NT2/D1 (cell line): ENCODE data around the gene CLK1.

Source experiments
- DNase-seq: peaks from one replicate; pipeline ENCODE4 v3.0.0-alpha.2; 2011; ENCODE audit warnings: low read depth, low spot score
- H3K27me3 ChIP-seq: 2 replicates; pipeline ENCODE4 v1.6.0; 2011; ENCODE audit warnings: mild to moderate bottlenecking; ENCODE audit not compliant: insufficient read length, insufficient read depth
- H3K36me3 ChIP-seq: 2 replicates; pipeline ENCODE4 v1.6.1; 2011; ENCODE audit warnings: mild to moderate bottlenecking, low read length, mixed read lengths; ENCODE audit not compliant: insufficient read depth, insufficient read length
- H3K4me1 ChIP-seq: 2 replicates; pipeline ENCODE4 v1.5.1; 2011; ENCODE audit not compliant: insufficient read depth, insufficient read length
- H3K4me3 ChIP-seq: 2 replicates; pipeline ENCODE4 v1.5.1; 2011; ENCODE audit warnings: low read depth; ENCODE audit not compliant: insufficient read length
- H3K9ac ChIP-seq: 2 replicates; pipeline ENCODE4 v1.6.0; 2011; ENCODE audit warnings: low read depth; ENCODE audit not compliant: insufficient read length
- H3K9me3 ChIP-seq: 2 replicates; pipeline ENCODE4 v1.5.1; 2011; ENCODE audit warnings: mild to moderate bottlenecking, low read length; ENCODE audit not compliant: insufficient read depth
- SUZ12 ChIP-seq: IDR thresholded peaks from 2 replicates; pipeline ENCODE4 v1.6.1; 2011; ENCODE audit not compliant: insufficient read length, insufficient read depth; ENCODE audit errors: extremely low read depth
- YY1 ChIP-seq: IDR thresholded peaks from 2 replicates; pipeline ENCODE4 v1.6.1; 2011; ENCODE audit not compliant: insufficient read length, insufficient read depth
- ZNF274 ChIP-seq: IDR thresholded peaks from 2 replicates; pipeline ENCODE4 v1.6.1; 2011; ENCODE audit warnings: mild to moderate bottlenecking, low read depth, low read length

Gene CLK1

DNA sequence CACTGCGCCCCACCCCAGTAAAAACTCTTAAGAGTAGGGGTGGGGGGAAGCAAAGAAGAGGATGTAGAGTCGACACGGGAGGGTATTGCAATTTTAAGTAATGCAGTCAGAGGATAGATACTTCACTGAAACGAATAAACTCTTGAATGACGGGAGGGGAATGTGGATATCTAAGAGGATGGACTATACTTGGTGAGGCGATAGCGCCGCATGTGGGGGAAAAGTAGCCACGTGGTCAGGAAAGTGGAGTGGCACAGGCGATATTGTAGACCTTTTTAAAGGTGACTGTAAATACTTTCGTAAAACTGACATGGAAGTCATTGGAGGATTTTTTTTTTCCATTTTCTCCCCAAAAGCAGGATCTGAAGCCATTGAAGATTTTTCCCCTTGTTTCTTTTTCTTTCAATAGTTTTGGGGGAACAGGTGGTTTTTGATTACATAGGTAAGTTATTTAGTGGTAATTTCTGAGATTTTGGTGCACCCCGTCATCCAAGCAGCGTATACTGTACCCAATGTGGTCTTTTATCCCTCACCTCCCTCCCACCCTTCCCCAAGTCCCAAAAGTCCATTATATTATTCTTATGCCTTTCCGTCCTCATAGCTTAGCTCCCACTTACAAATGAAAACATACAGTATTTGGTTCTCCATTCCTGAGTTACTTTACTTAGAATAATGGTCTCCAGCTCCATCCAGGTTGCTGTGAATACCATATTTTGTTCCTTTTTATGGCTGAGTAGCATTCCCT is 13.8 kb downstream of the CLK1 start:
- Histone ChIP-seq H3K36me3 (peaks cover 46% of the 10 kb centered on the region), H3K4me1 (no peaks in the 10 kb centered on the region), H3K9ac (no peak overlapping the region), H3K4me3 (no peak overlapping the region), H3K27me3 (no peaks in the 10 kb centered on the region), H3K9me3 (no peaks in the 10 kb centered on the region)
- TF ChIP-seq ZNF274 (no peak), SUZ12 (no peak), YY1 (no peak)
- DNase-seq, result no peak

- H3K9me3 ChIP-seq, result no peaks in the 10 kb centered on the region
- H3K27me3 ChIP-seq, result no peaks in the 10 kb centered on the region
- H3K36me3 ChIP-seq, result peaks cover 19% of the 10 kb centered on the region
- no peak overlapping the region for H3K9ac ChIP-seq
- no peak overlapping the region for H3K4me3 ChIP-seq
- DNase-seq, result no peak
- no peak for TF ChIP-seq ZNF274
- no peak for TF ChIP-seq YY1
- no peaks in the 10 kb centered on the region for H3K4me1 ChIP-seq
Measured at GRCh38 chr2:200847939-200848338, 16.5 kb downstream of the CLK1 start.

DNA sequence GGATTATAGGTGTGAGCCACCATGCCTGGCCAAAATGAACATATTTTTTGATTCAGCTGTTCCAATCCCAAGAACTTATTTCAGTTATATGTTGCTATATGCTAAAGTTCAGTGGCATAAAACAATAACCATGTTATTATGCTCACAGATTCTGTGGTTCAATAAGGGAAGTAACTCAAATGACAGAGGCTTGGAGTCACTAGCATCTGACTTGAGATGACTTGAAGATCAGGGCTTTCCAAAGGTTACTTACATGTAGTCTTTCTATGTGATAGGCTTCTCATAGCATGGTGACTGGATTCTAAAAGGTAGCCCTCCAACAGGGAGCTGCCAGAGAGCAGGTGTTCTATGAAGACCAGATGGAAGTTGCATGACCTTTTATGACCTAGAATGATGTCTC is 17.2 kb downstream of the CLK1 start:
- no peak overlapping the region for H3K9ac ChIP-seq
- DNase-seq, result no peak
- TF ChIP-seq SUZ12 (no peak), YY1 (no peak), ZNF274 (no peak)

GRCh38 chr2:200845669-200846325 is 18.7 kb downstream of the CLK1 start:
- no peaks in the 10 kb centered on the region for H3K4me1 ChIP-seq
- H3K27me3 ChIP-seq, result no peaks in the 10 kb centered on the region
- no peak for DNase-seq
- H3K9ac ChIP-seq, result no peak overlapping the region
- no peaks in the 10 kb centered on the region for H3K9me3 ChIP-seq
- H3K4me3 ChIP-seq, result no peak overlapping the region
- TF ChIP-seq YY1, result no peak
- no peak for TF ChIP-seq ZNF274
- TF ChIP-seq SUZ12, result no peak
- H3K36me3 ChIP-seq, result no peaks in the 10 kb centered on the region

More for the DNA sequence above, 17.2 kb downstream of the CLK1 start:
- no peaks in the 10 kb centered on the region for H3K9me3 ChIP-seq
- peaks cover 13% of the 10 kb centered on the region for H3K36me3 ChIP-seq
- H3K4me3 ChIP-seq, result no peak overlapping the region
- no peaks in the 10 kb centered on the region for H3K27me3 ChIP-seq
- no peaks in the 10 kb centered on the region for H3K4me1 ChIP-seq

DNA sequence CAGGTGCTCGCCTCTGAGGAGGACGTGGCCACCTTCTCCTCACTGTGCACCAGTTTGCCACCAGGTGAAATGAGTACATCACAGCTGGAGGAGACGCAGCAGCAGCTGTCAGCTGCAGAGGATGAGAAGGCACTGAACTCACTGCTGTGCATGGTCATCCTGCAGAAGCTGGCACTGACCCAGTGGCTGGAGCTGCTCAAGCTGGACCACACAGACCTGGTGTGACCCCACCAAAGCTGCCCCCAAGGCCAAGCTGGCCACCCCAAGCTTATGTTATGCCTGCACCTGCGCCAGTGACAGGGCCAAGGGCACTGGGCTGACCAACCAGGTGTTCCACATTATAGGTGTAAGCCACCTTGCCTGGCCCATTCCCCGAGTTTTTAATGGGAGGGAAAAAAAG is 19.3 kb downstream of the CLK1 start:
- H3K9ac ChIP-seq, result no peak overlapping the region
- TF ChIP-seq SUZ12, result no peak
- TF ChIP-seq ZNF274, result no peak
- TF ChIP-seq YY1, result no peak
- no peak overlapping the region for H3K4me3 ChIP-seq
- no peaks in the 10 kb centered on the region for H3K9me3 ChIP-seq
- no peak for DNase-seq
- no peaks in the 10 kb centered on the region for H3K4me1 ChIP-seq
- H3K36me3 ChIP-seq, result no peaks in the 10 kb centered on the region
- H3K27me3 ChIP-seq, result no peaks in the 10 kb centered on the region

DNA sequence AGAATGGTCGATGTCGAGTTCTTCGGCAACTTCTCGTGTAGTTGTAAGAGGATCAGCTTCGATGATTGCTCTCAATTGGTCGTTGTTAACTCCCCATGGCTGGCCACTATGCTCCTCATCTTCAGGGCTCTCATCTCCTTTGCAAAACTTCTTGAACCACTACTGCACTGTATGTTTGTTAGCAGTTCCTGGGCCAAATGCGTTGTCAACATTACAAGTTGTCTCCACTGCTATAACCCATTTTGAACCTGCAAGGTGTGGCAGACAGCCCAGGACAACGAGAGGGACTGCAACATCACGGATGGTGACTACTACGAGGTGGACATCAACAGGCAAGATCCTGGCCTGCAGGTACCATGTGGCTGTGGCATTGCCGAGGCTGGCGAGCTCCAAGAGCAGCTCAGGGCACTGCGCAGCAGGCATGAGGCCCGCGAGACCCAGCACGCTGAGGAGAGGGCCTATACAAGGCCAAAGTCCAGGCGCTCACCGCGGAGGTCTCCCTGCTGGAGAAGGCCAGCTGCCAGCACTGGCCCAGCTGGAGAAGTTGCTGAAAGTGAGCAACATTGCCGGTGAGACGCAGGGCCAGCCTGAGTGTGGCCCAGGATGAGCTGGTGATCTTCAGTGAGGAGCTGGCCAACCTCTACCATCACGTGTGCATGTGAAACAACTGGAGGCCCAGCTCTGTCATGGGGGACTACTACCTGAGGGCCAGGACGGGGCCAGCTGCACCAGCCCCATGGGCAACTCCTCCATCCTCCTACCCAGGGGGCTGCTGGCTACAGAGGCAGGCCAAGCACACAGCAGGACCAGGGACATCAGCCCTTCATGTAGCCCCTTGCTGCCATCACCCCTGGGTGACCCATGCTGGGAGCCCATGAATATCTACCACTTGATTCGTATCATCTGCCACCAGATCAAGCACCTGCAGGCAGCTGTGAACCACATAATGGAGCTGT is 20.2 kb downstream of the CLK1 start:
- DNase-seq, result no peak
- H3K9ac ChIP-seq, result no peak overlapping the region
- peaks cover 6% of the 10 kb centered on the region for H3K4me1 ChIP-seq
- H3K9me3 ChIP-seq, result no peaks in the 10 kb centered on the region
- H3K4me3 ChIP-seq, result no peak overlapping the region
- H3K27me3 ChIP-seq, result no peaks in the 10 kb centered on the region
- TF ChIP-seq YY1, result no peak
- H3K36me3 ChIP-seq, result no peaks in the 10 kb centered on the region

- no peak for DNase-seq
Measured at GRCh38 chr2:200839513-200839912, 24.9 kb downstream of the CLK1 start.

More at GRCh38 chr2:200839513-200839912, 24.9 kb downstream of the CLK1 start:
- H3K4me3 ChIP-seq, result no peak overlapping the region
- TF ChIP-seq ZNF274 (no peak), SUZ12 (no peak), YY1 (no peak)
- no peaks in the 10 kb centered on the region for H3K9me3 ChIP-seq
- H3K4me1 ChIP-seq, result peaks cover 7% of the 10 kb centered on the region
- no peak overlapping the region for H3K9ac ChIP-seq
- H3K36me3 ChIP-seq, result no peaks in the 10 kb centered on the region
- no peaks in the 10 kb centered on the region for H3K27me3 ChIP-seq
